CD4-positive, alpha-beta T cell treated with Interleukin-2 at 100 ng/mL for 4 hours (primary cell): Measurements from ENCODE around the gene LILRB4.
"Not testable (repeated sequence)": the region's sequence is repeated elsewhere in the genome, so short reads cannot be mapped to it uniquely, and the experiment has no call there.

Source experiments
- DNase-seq: peaks from one replicate; pipeline ENCODE4 v3.0.0-alpha.2; 2020; ENCODE audit warnings: low spot score

Gene LILRB4

GRCh38 chr19:54694648-54695047 is 31.9 kb downstream of the LILRB4 start:
- no peak for DNase-seq

GRCh38 chr19:54696117-54696548 is 33.3 kb downstream of the LILRB4 start:
- no peak for DNase-seq

GRCh38 chr19:54696766-54697165 is 34.0 kb downstream of the LILRB4 start:
- no peak for DNase-seq

GRCh38 chr19:54697716-54698115 is 34.9 kb downstream of the LILRB4 start:
- not testable (repeated sequence) for DNase-seq

- no peak for DNase-seq
Observed at GRCh38 chr19:54704928-54705327, 42.1 kb downstream of the LILRB4 start.

GRCh38 chr19:54707962-54708361 is 45.2 kb downstream of the LILRB4 start:
- no peak for DNase-seq

- DNase-seq: no peak
Observed at GRCh38 chr19:54708781-54709180, 46.0 kb downstream of the LILRB4 start.

- DNase-seq: no peak
Observed at GRCh38 chr19:54709212-54709948, 46.6 kb downstream of the LILRB4 start.

GRCh38 chr19:54709956-54710355 is 47.2 kb downstream of the LILRB4 start:
- DNase-seq: not testable (repeated sequence)
